ENCODE measurements around the gene NUPR2. TPM values are rescaled to one million over a fixed set of nuclear protein-coding genes. Genes with fewer than 3 reads are reported as not detected.
"Not testable (repeated sequence)": the region's sequence is repeated elsewhere in the genome, so short reads cannot be mapped to it uniquely, and the experiment has no call there.

NUPR2 gene
- total and polyA plus RNA-seq, 10 of the 15 experiments (the other 5 are each of a cell fraction or from before 2014, with no cell fraction given), result not detected

- TF ChIP-seq YBX1 (IDR thresholded peaks at IDR 0.05), result no peak
These were observed 29.5 kb downstream of the NUPR2 start (continued) for GRCh38 chr7:56086761-56087160.

DNA sequence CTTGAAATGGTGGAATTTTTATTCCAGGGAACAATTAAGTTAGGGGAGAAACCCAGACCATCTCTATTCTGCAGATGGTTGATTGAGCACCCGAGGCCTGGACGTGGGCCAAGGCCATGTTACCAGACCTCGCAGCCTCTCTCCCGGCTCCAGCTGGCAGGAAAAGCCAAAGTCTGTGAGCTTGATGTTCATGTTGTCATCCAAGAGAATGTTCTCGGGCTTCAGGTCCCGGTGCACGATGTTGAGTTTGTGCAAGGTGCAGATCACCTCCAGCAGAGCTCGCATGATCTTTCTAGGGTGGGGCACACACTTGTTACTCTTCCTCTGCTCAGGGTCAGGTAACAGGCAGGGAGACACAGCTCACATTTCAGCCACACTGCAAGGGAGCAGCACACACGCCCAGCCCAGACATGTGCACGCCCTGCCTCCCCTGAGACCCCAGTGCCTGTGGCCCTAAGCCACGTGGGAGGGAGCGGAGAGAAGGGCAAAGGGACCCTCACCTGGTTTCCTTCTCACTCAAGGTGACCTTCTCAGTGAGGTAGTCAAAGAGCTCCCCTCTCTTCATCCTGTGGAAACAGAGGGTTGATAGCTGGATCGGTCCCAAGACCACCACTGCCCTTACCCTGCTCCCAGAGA lies 32.9 kb downstream of the NUPR2 start:
- Histone ChIP-seq H3K9me3 (replicated peaks; ENCODE audit: control insufficient read depth, insufficient read depth, low read length) (no peaks in the 10 kb centered on the region), H2AFZ (ENCODE audit: control insufficient read depth, low read depth, low read length) (no peak overlapping the region), H3K4me3 (no peak overlapping the region), H3K4me1 (ENCODE audit: control insufficient read depth, insufficient read depth, low read length) (no peaks in the 10 kb centered on the region), H4K20me1 (ENCODE audit: control insufficient read depth, insufficient read depth) (no peaks in the 10 kb centered on the region), H3K79me2 (ENCODE audit: control insufficient read depth, insufficient read depth, low read length) (no peaks in the 10 kb centered on the region), H3K27ac (ENCODE audit: control insufficient read depth, insufficient read depth) (no peak overlapping the region), H3K4me2 (ENCODE audit: control insufficient read depth, insufficient read depth) (no peak overlapping the region), H3K36me3 (ENCODE audit: control insufficient read depth in 2 of 2, insufficient read depth in 2 of 2, low read length in 1 of 2) (peaks cover 0 to 1% of the 10 kb centered on the region in 2 experiments; a peak in 3 of 4 replicates), H3K27me3 (replicated peaks in 1 of 2; ENCODE audit: control insufficient read depth in 2 of 2, insufficient read depth in 2 of 2, low read length in 1 of 2) (no peaks in the 10 kb centered on the region), H3K9ac (ENCODE audit: control insufficient read depth, insufficient read depth, low read length) (no peak overlapping the region)
- SMC1A ChIA-PET (ENCODE audit: uncharacterized antibody, unreplicated experiment), result no interaction called here
- CTCF ChIA-PET, result no interaction called here
- intact Hi-C loops (cut with micrococcal nuclease; ENCODE audit: unreplicated experiment), result no loop called here
- POLR2A ChIA-PET, result no interaction called here
- no peak for DNase-seq (ENCODE audit: low read depth, low spot score)
- RAD21 ChIA-PET (ENCODE audit: unreplicated experiment), result no interaction called here
- TF ChIP-seq CHD1 (IDR thresholded peaks at IDR 0.05; ENCODE audit: low read depth, low read length) (no peak), TCF7 (IDR thresholded peaks at IDR 0.05; ENCODE audit: borderline replicate concordance) (no peak), POLR2A (IDR thresholded peaks at IDR 0.05; ENCODE audit: low read depth, low read length) (peak; percentile 52)
- no TSS peak for BruUV-seq (replicated peaks)
- FAIRE-seq, result no peak
- ATAC-seq, result no peak
- in situ Hi-C loops (cut with MboI), result no loop called here
- WGBS (ENCODE audit: insufficient coverage, insufficient replicate concordance, low lambda C conversion rate, missing lambda C conversion rate), result 84% methylated on average over 13 of the region's 13 CpGs

- ChIA-PET SMC1A (ENCODE audit: uncharacterized antibody, unreplicated experiment) (no interaction called here), POLR2A (no interaction called here), CTCF (no interaction called here), RAD21 (ENCODE audit: unreplicated experiment) (no interaction called here)
- Histone ChIP-seq H2AFZ (ENCODE audit: control insufficient read depth, low read depth, low read length) (no peak overlapping the region), H4K20me1 (ENCODE audit: control insufficient read depth, insufficient read depth) (no peaks in the 10 kb centered on the region), H3K27me3 (replicated peaks in 1 of 2; ENCODE audit: control insufficient read depth in 2 of 2, insufficient read depth in 2 of 2, low read length in 1 of 2) (no peaks in the 10 kb centered on the region), H3K9ac (ENCODE audit: control insufficient read depth, insufficient read depth, low read length) (no peak overlapping the region), H3K9me3 (replicated peaks; ENCODE audit: control insufficient read depth, insufficient read depth, low read length) (no peaks in the 10 kb centered on the region), H3K79me2 (ENCODE audit: control insufficient read depth, insufficient read depth, low read length) (no peaks in the 10 kb centered on the region), H3K27ac (ENCODE audit: control insufficient read depth, insufficient read depth) (no peak overlapping the region), H3K4me1 (ENCODE audit: control insufficient read depth, insufficient read depth, low read length) (no peaks in the 10 kb centered on the region), H3K36me3 (ENCODE audit: control insufficient read depth in 2 of 2, insufficient read depth in 2 of 2, low read length in 1 of 2) (peaks cover under 1 to 1% of the 10 kb centered on the region in 2 experiments; a peak in 3 of 4 replicates), H3K4me2 (ENCODE audit: control insufficient read depth, insufficient read depth) (no peak overlapping the region), H3K4me3 (no peak overlapping the region)
- in situ Hi-C loops (cut with MboI) (no loop called here), intact Hi-C loops (cut with micrococcal nuclease; ENCODE audit: unreplicated experiment) (no loop called here)
- DNase-seq (ENCODE audit: low read depth, low spot score) (no peak), ATAC-seq (no peak), FAIRE-seq (no peak)
- TF ChIP-seq BMI1 (IDR thresholded peaks at IDR 0.05; ENCODE audit: borderline replicate concordance), result no peak
- TF ChIP-seq POLR2A (IDR thresholded peaks at IDR 0.05; ENCODE audit: low read depth, low read length), result 0 out of 2 replicates have a peak, but pooled peaks have one; percentile 28
- no peak for TF ChIP-seq SRF (IDR thresholded peaks at IDR 0.05; ENCODE audit: low read depth in 2 of 2, low read length in 2 of 2)
- WGBS (ENCODE audit: insufficient coverage, insufficient replicate concordance, low lambda C conversion rate, missing lambda C conversion rate), result 95% methylated on average over 29 of the region's 29 CpGs
- BruUV-seq (replicated peaks), result no TSS peak
These were observed 34.4 kb downstream of the NUPR2 start for GRCh38 chr7:56081626-56082340.

DNA sequence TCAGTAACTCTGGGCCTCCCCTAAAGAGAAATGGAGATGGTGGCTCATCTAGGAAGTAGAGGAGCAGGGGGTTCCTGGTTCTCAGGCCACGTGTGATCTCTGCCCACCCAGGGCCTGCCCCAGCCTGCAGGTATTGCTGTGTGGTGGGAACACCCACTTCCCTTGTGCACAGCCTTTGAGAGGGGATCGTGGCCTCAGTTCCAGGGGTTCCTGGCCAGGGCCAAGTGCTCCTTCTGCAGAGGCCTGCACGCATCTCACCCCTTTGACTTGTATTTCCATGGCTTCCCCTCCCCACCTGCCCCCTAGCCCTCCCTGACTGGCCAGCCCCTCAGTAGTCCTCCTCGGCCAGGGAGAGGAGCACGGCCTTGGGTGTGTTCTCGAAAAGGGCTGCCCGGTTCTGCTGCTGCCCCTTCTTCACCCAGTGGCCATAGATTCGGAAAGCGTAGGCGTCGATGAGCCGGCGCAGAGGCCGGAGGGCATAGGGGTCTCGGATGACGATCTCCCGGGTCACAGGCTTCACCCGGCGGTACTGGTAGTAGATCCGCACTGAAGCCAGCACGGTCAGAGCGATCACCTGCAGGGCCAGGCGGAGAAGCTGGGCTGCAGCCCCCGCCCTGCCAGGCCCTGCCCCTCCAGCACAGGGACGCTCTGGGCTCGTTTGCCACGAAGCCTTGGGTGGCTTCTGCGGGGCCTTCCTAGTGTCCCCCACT lies 35.3 kb downstream of the NUPR2 start:
- intact Hi-C loops (cut with micrococcal nuclease; ENCODE audit: unreplicated experiment); RAD21 ChIA-PET (ENCODE audit: unreplicated experiment); H3K27me3 ChIP-seq (replicated peaks in 1 of 2; ENCODE audit: control insufficient read depth in 2 of 2, insufficient read depth in 2 of 2, low read length in 1 of 2); CTCF ChIA-PET; FAIRE-seq; H3K9ac ChIP-seq (ENCODE audit: control insufficient read depth, insufficient read depth, low read length); H3K4me1 ChIP-seq (ENCODE audit: control insufficient read depth, insufficient read depth, low read length); SMC1A ChIA-PET (ENCODE audit: uncharacterized antibody, unreplicated experiment); H4K20me1 ChIP-seq (ENCODE audit: control insufficient read depth, insufficient read depth); H3K4me2 ChIP-seq (ENCODE audit: control insufficient read depth, insufficient read depth); H3K9me3 ChIP-seq (replicated peaks; ENCODE audit: control insufficient read depth, insufficient read depth, low read length); H3K79me2 ChIP-seq (ENCODE audit: control insufficient read depth, insufficient read depth, low read length); H3K36me3 ChIP-seq (ENCODE audit: control insufficient read depth in 2 of 2, insufficient read depth in 2 of 2, low read length in 1 of 2); ATAC-seq; H2AFZ ChIP-seq (ENCODE audit: control insufficient read depth, low read depth, low read length); H3K27ac ChIP-seq (ENCODE audit: control insufficient read depth, insufficient read depth); BruUV-seq (replicated peaks); DNase-seq (ENCODE audit: low read depth, low spot score); in situ Hi-C loops (cut with MboI); POLR2A ChIA-PET; H3K4me3 ChIP-seq: not testable (repeated sequence)
- 93% methylated on average over 19 of the region's 28 CpGs for WGBS (ENCODE audit: insufficient coverage, insufficient replicate concordance, low lambda C conversion rate, missing lambda C conversion rate)

Data from GM12878 (cell line).